ENCODE data around the gene SLIT3. TPM values are rescaled to one million over a fixed set of nuclear protein-coding genes. Genes with fewer than 3 reads are reported as not detected.

The SLIT3 gene
- total and polyA plus RNA-seq, 2 donors from 2014 or later = 14.5 to 54.1 TPM

DNA sequence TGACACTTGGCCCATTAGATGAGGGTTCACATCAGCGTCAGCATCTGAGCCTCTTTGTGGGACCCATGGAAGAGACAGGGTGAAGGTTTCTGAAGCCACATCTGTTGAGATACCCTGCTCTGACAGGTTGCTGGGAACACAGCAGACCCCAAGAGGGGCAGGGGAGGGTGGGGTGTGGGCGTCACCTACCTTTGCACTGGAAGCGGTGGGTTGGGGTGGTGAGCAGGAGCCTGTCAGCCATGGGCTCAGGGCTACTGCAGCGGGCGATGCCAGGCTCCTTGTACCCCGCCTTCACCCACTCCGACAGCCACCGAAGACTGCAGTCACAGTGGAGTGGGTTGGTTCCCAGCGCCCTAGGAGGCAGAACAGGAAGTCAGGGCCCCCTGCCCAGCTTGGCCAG lies 590.2 kb downstream of the SLIT3 start:
- H3K4me3 ChIP-seq (ENCODE audit: low read length in 3 of 3) = no peak overlapping the region
- no peaks in the 10 kb centered on the region for H3K9me3 ChIP-seq (ENCODE audit: control insufficient read depth in 2 of 3, insufficient read depth in 1 of 3, low read length in 3 of 3)
- no peak overlapping the region for H3K9ac ChIP-seq (ENCODE audit: low read length in 3 of 3)
- intact Hi-C loops (cut with DNase I) = no loop called here
- peaks cover 0 to 2% (median 0%) of the 10 kb centered on the region in 3 donors for H3K4me1 ChIP-seq (ENCODE audit: control insufficient read depth in 2 of 3, insufficient read depth in 2 of 3, low read depth in 1 of 3, low read length in 3 of 3)
- no peaks in the 10 kb centered on the region for H3K36me3 ChIP-seq (ENCODE audit: control insufficient read depth in 2 of 3, insufficient read depth in 3 of 3, low read length in 3 of 3)
- TF ChIP-seq, protein P1, sequence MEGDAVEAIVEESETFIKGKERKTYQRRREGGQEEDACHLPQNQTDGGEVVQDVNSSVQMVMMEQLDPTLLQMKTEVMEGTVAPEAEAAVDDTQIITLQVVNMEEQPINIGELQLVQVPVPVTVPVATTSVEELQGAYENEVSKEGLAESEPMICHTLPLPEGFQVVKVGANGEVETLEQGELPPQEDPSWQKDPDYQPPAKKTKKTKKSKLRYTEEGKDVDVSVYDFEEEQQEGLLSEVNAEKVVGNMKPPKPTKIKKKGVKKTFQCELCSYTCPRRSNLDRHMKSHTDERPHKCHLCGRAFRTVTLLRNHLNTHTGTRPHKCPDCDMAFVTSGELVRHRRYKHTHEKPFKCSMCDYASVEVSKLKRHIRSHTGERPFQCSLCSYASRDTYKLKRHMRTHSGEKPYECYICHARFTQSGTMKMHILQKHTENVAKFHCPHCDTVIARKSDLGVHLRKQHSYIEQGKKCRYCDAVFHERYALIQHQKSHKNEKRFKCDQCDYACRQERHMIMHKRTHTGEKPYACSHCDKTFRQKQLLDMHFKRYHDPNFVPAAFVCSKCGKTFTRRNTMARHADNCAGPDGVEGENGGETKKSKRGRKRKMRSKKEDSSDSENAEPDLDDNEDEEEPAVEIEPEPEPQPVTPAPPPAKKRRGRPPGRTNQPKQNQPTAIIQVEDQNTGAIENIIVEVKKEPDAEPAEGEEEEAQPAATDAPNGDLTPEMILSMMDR (IDR thresholded peaks at IDR 0.05; ENCODE audit: borderline replicate concordance, extremely low read depth, insufficient read depth) = no peak
- no peak overlapping the region for H3K27ac ChIP-seq (ENCODE audit: low read depth in 2 of 2, low read length in 2 of 2)
- peak in 1 of 5 donors; percentile 13 for DNase-seq
- H3K27me3 ChIP-seq (ENCODE audit: control insufficient read depth, insufficient read depth, low read length) = no peaks in the 10 kb centered on the region
- no peak for FAIRE-seq

DNA sequence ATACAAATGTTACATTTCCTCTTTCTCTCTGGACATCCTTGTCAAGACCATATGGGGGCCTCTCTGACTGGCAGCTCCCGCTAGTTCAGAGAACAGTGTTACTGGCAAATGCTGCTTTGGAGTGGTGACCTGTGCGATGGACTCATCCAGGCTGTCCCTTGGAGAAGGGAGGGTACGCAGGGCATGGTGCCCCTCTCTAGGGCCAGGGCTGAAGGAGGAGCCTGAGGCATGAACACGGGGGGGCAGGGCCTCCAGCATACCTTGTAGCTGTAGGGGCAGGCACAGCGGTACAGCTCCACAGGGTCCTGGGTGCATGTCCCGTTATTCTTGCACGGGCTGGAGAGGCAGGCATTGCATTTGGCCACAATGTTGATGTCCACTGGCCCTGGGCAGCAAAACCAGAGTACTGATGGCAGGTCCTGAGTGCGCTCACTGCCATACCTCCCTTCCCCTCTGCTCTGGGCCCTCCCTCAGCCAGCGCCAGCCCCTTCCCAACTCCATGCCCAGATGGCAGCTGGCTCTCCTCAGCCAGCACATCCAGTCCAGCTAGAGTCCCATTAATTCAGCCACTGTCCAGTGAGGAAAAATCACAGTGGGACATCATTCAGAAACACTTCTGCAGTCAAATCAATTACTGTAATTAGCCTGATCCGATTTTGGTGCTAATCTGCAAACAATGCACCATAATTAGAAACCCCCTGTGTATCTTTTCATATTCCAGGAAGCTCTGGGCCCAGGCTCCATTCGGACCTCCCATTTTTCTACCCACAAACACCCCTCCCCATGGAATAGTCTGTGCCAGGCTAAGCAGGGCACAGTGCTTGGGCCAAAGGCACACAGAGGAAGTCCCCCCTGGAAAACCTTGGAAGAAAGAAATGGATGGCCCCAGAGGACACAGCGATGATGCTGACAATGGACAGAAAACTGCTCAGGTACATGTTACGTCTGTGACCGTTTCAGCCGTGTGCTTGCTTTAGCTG lies 592.9 kb downstream of the SLIT3 start:
- Histone ChIP-seq H3K27ac (ENCODE audit: low read depth in 2 of 2, low read length in 2 of 2) (no peak overlapping the region), H3K4me3 (ENCODE audit: low read length in 3 of 3) (no peak overlapping the region), H3K9me3 (ENCODE audit: control insufficient read depth in 2 of 3, insufficient read depth in 1 of 3, low read length in 3 of 3) (no peaks in the 10 kb centered on the region), H3K36me3 (ENCODE audit: control insufficient read depth in 2 of 3, insufficient read depth in 3 of 3, low read length in 3 of 3) (no peaks in the 10 kb centered on the region), H3K27me3 (ENCODE audit: control insufficient read depth, insufficient read depth, low read length) (no peaks in the 10 kb centered on the region), H3K9ac (ENCODE audit: low read length in 3 of 3) (no peak overlapping the region), H3K4me1 (ENCODE audit: control insufficient read depth in 2 of 3, insufficient read depth in 2 of 3, low read depth in 1 of 3, low read length in 3 of 3) (peaks cover 0 to 1% (median 0%) of the 10 kb centered on the region in 3 donors)
- FAIRE-seq (no peak), DNase-seq (peak in 1 of 5 donors; percentile 18)
- intact Hi-C loops (cut with DNase I) = no loop called here
- TF ChIP-seq, protein P1 (IDR thresholded peaks at IDR 0.05; ENCODE audit: borderline replicate concordance, extremely low read depth, insufficient read depth) = no peak

DNA sequence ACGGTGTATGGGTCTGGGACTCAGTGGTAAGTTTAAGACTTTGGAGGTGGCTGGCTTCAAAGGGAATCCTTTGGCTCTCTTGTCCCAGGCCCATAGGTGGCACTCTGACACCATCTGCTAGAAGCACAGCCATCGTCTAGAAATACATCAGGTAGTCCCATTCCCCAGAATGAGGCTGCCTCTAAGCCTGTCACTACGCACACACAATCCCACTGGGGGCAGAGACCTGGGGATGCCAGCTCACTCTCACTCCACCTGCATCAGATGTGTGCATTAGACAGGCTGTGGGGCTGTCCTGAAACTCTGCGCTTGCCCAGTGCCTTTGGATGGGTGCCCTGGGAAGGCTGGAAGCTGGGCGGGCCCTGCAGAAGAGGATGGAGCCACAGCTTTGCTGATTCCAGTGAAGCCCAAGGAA lies 594.3 kb downstream of the SLIT3 start:
- Histone ChIP-seq H3K4me1 (ENCODE audit: control insufficient read depth in 2 of 3, insufficient read depth in 2 of 3, low read depth in 1 of 3, low read length in 3 of 3) (no peaks in the 10 kb centered on the region), H3K27ac (ENCODE audit: low read depth in 2 of 2, low read length in 2 of 2) (no peak overlapping the region), H3K9ac (ENCODE audit: low read length in 3 of 3) (no peak overlapping the region), H3K36me3 (ENCODE audit: control insufficient read depth in 2 of 3, insufficient read depth in 3 of 3, low read length in 3 of 3) (no peaks in the 10 kb centered on the region), H3K27me3 (ENCODE audit: control insufficient read depth, insufficient read depth, low read length) (no peaks in the 10 kb centered on the region), H3K4me3 (ENCODE audit: low read length in 3 of 3) (no peak overlapping the region), H3K9me3 (ENCODE audit: control insufficient read depth in 2 of 3, insufficient read depth in 1 of 3, low read length in 3 of 3) (no peaks in the 10 kb centered on the region)
- TF ChIP-seq, protein P1 (IDR thresholded peaks at IDR 0.05; ENCODE audit: borderline replicate concordance, extremely low read depth, insufficient read depth) = peak; percentile 43
- FAIRE-seq = no peak
- peak in 3 of 5 donors; percentile 60 to 77 (median 66) for DNase-seq
- intact Hi-C loops (cut with DNase I) = no loop called here
